HCT116 (cell line): ENCODE results near the gene RFX2.

Experiments
- CTCF ChIP-seq, 3 experiments: fragments of 200-600 bp in 1 of 3; sonication (generic) in 1 of 3; IDR thresholded peaks in 2 of 3; conservative IDR thresholded peaks in 1 of 3; 2 replicates each; pipeline ENCODE4 v1.5.1; 2012 to 2017; ENCODE audit warnings: low read depth in 2 of 3, low read length in 2 of 3, antibody characterized with exemption in 1 of 3, borderline replicate concordance in 1 of 3, control low read depth in 1 of 3, mild to moderate bottlenecking in 1 of 3, mixed read lengths in 1 of 3, mixed run types in 1 of 3, moderate library complexity in 1 of 3; ENCODE audit not compliant: insufficient read depth in 1 of 3
- POLR2A ChIP-seq: IDR thresholded peaks from 2 replicates; pipeline ENCODE4 v1.7.0; 2011; ENCODE audit warnings: borderline replicate concordance; ENCODE audit not compliant: insufficient read depth, insufficient read length; ENCODE audit errors: extremely low read depth
- POLR2AphosphoS5 ChIP-seq: IDR thresholded peaks from 2 replicates; pipeline ENCODE4 v1.6.1; 2011; ENCODE audit warnings: mild to moderate bottlenecking, low read depth, low read length, moderate library complexity
- TF ChIP-seq, protein P1 (sequence below): IDR thresholded peaks from 2 replicates; pipeline ENCODE4 v1.6.1; 2012; ENCODE audit warnings: low read depth
- TF ChIP-seq, protein P2 (sequence below): IDR thresholded peaks from 2 replicates; pipeline ENCODE4 v1.6.1; 2012

- TF ChIP-seq POLR2AphosphoS5 (no peak), POLR2A (no peak), CTCF (IDR thresholded peaks at IDR 0.05 in 2 of 3, conservative IDR thresholded peaks at IDR 0.05 in 1 of 3; ENCODE audit: borderline replicate concordance in 1 of 3, insufficient read depth in 1 of 3, low read depth in 2 of 3, low read length in 2 of 3) (no peak)
- TF ChIP-seq, protein P1, sequence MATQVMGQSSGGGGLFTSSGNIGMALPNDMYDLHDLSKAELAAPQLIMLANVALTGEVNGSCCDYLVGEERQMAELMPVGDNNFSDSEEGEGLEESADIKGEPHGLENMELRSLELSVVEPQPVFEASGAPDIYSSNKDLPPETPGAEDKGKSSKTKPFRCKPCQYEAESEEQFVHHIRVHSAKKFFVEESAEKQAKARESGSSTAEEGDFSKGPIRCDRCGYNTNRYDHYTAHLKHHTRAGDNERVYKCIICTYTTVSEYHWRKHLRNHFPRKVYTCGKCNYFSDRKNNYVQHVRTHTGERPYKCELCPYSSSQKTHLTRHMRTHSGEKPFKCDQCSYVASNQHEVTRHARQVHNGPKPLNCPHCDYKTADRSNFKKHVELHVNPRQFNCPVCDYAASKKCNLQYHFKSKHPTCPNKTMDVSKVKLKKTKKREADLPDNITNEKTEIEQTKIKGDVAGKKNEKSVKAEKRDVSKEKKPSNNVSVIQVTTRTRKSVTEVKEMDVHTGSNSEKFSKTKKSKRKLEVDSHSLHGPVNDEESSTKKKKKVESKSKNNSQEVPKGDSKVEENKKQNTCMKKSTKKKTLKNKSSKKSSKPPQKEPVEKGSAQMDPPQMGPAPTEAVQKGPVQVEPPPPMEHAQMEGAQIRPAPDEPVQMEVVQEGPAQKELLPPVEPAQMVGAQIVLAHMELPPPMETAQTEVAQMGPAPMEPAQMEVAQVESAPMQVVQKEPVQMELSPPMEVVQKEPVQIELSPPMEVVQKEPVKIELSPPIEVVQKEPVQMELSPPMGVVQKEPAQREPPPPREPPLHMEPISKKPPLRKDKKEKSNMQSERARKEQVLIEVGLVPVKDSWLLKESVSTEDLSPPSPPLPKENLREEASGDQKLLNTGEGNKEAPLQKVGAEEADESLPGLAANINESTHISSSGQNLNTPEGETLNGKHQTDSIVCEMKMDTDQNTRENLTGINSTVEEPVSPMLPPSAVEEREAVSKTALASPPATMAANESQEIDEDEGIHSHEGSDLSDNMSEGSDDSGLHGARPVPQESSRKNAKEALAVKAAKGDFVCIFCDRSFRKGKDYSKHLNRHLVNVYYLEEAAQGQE = no peak
- TF ChIP-seq, protein P2, sequence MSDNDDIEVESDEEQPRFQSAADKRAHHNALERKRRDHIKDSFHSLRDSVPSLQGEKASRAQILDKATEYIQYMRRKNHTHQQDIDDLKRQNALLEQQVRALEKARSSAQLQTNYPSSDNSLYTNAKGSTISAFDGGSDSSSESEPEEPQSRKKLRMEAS = no peak
Measured at GRCh38 chr19:6056801-6057650, 53.3 kb downstream of the RFX2 start.
